Keratinocyte (primary cell): ENCODE data around the gene GSC2. TPM values are rescaled to one million over a fixed set of nuclear protein-coding genes. Genes with fewer than 3 reads are reported as not detected.

ENCODE experiments used
- DNase-seq: peaks from one replicate; pipeline ENCODE4 v3.0.0-alpha.2; 2011; ENCODE audit warnings: low read depth, missing footprints, low spot score
- FAIRE-seq: peaks from 2 replicates; lab custom pipeline; 2011; peaks lifted over from hg19 to GRCh38; lab: Jason Lieb, UNC
- H2AFZ ChIP-seq: 2 replicates; pipeline ENCODE4 v1.6.0; 2012; ENCODE audit warnings: low read length, control low read depth, inconsistent platforms; ENCODE audit not compliant: control insufficient read depth
- H3K27ac ChIP-seq: 2 replicates; pipeline ENCODE4 v1.5.1; 2011; ENCODE audit warnings: low read length; ENCODE audit not compliant: control insufficient read depth, insufficient read depth
- H3K27me3 ChIP-seq: 3 replicates; pipeline ENCODE4 v1.6.0; 2011; ENCODE audit warnings: low read length; ENCODE audit not compliant: control insufficient read depth, insufficient read depth; ENCODE audit errors: extremely low read depth
- H3K36me3 ChIP-seq, 2 experiments: 2 replicates in 1 of 2; 3 replicates in 1 of 2; pipeline ENCODE4 v1.5.1; 2011; ENCODE audit warnings: low read length in 2 of 2, mild to moderate bottlenecking in 1 of 2; ENCODE audit not compliant: control insufficient read depth in 2 of 2, insufficient read depth in 2 of 2; ENCODE audit errors: extremely low read depth in 1 of 2
- H3K4me1 ChIP-seq: 3 replicates; pipeline ENCODE4 v1.5.1; 2011; ENCODE audit warnings: low read length; ENCODE audit not compliant: control insufficient read depth, insufficient read depth; ENCODE audit errors: extremely low read depth
- H3K4me2 ChIP-seq: 3 replicates; pipeline ENCODE4 v1.6.0; 2011; ENCODE audit warnings: low read depth, low read length; ENCODE audit not compliant: control insufficient read depth, insufficient read depth; ENCODE audit errors: extremely low read depth
- H3K4me3 ChIP-seq, 3 experiments: fragments of 200-600 bp in 1 of 3; sonication (generic) in 1 of 3; 2 replicates in 2 of 3; 3 replicates in 1 of 3; pipeline ENCODE4 v1.5.1; 2011 to 2016; ENCODE audit warnings: low read length in 3 of 3, mild to moderate bottlenecking in 3 of 3, control low read depth in 2 of 3, inconsistent platforms in 1 of 3, low read depth in 1 of 3, mixed read lengths in 1 of 3, mixed run types in 1 of 3, moderate library complexity in 1 of 3; ENCODE audit not compliant: control insufficient read depth in 2 of 3, insufficient read depth in 2 of 3; ENCODE audit errors: extremely low read depth in 1 of 3
- H3K79me2 ChIP-seq: 2 replicates; pipeline ENCODE4 v1.6.0; 2012; ENCODE audit warnings: low read length; ENCODE audit not compliant: control insufficient read depth, insufficient read depth
- H3K9ac ChIP-seq: 3 replicates; pipeline ENCODE4 v1.6.0; 2011; ENCODE audit warnings: low read length; ENCODE audit not compliant: control insufficient read depth, insufficient read depth; ENCODE audit errors: extremely low read depth
- H3K9me1 ChIP-seq: 3 replicates; pipeline ENCODE4 v1.6.0; 2011; ENCODE audit warnings: low read length; ENCODE audit not compliant: control insufficient read depth, insufficient read depth; ENCODE audit errors: extremely low read depth
- H3K9me3 ChIP-seq: 2 replicates; pipeline ENCODE4 v1.5.1; 2012; ENCODE audit warnings: low read depth, low read length; ENCODE audit not compliant: control insufficient read depth
- H4K20me1 ChIP-seq: 3 replicates; pipeline ENCODE4 v1.6.0; 2011; ENCODE audit warnings: low read length; ENCODE audit not compliant: control insufficient read depth, insufficient read depth; ENCODE audit errors: extremely low read depth
- CTCF ChIP-seq, 3 experiments: IDR thresholded peaks in 1 of 3; conservative IDR thresholded peaks in 1 of 3; optimal IDR thresholded peaks in 1 of 3; 2 replicates in 2 of 3; 3 replicates in 1 of 3; pipeline versions ENCODE3 to v1.5.1; 2011; ENCODE audit warnings: low read length in 3 of 3, mild to moderate bottlenecking in 3 of 3, moderate library complexity in 2 of 3, control low read depth in 1 of 3, inconsistent platforms in 1 of 3; ENCODE audit not compliant: insufficient read depth in 2 of 3; ENCODE audit errors: extremely low read depth in 1 of 3
- EZH2 ChIP-seq: IDR thresholded peaks from one replicate; pipeline ENCODE4 v1.6.1; 2012; ENCODE audit warnings: inconsistent platforms, mild to moderate bottlenecking, low read length, moderate library complexity
- dilution Hi-C: fragments of 300-500 bp; cut with MboI; formaldehyde crosslinking; loops from one replicate; pipeline ENCODE4 v1.7.0; 2020; ENCODE audit warnings: low sequenced_read_pairs; ENCODE audit not compliant: extremely low pct_ligation_motif_present
- polyA plus RNA-seq, 5 experiments: library from polyadenylated mRNA; depleted of rRNA in 3 of 5; stranded (reverse) in 3 of 5; stranded (forward) in 1 of 5; unstranded in 1 of 5; fragments of >200 nt; gene quantifications; 1 replicate in 1 of 5; 2 replicates in 3 of 5; 3 replicates in 1 of 5; pipeline versions ENCODE4 v1.2.1 to v1.2.3, GENCODE V29; 2011 to 2012; ENCODE audit warnings: missing spikeins in 2 of 5, low read depth in 1 of 5, low replicate concordance in 1 of 5

GSC2 gene
- polyA plus RNA-seq, 1 donor (not counting 4 experiments of a cell fraction or from before 2014, with no cell fraction given), result not detected

- Histone ChIP-seq H3K9ac (no peak overlapping the region), H3K36me3 (peaks cover 0 to 6% of the 10 kb centered on the region in 2 experiments), H3K27me3 (peaks cover 37% of the 10 kb centered on the region), H3K27ac (no peak overlapping the region), H2AFZ (no peak overlapping the region), H3K4me1 (peaks cover 6% of the 10 kb centered on the region), H3K9me3 (no peaks in the 10 kb centered on the region), H3K79me2 (peaks cover 20% of the 10 kb centered on the region), H3K4me2 (no peak overlapping the region), H4K20me1 (no peaks in the 10 kb centered on the region), H3K9me1 (no peaks in the 10 kb centered on the region), H3K4me3 (no peak overlapping the region)
- no peak for FAIRE-seq
- TF ChIP-seq EZH2 (no peak), CTCF (optimal IDR thresholded peaks at IDR 0.05 in 1 of 3, IDR thresholded peaks at IDR 0.05 in 1 of 3, conservative IDR thresholded peaks at IDR 0.05 in 1 of 3; ENCODE audit: extremely low read depth in 1 of 3, insufficient read depth in 2 of 3, low read length in 3 of 3) (no peak)
- dilution Hi-C loops, result no loop called here
- DNase-seq, result no peak
These were observed 3.7 kb downstream of the GSC2 start for GRCh38 chr22:19146215-19146968.

DNA sequence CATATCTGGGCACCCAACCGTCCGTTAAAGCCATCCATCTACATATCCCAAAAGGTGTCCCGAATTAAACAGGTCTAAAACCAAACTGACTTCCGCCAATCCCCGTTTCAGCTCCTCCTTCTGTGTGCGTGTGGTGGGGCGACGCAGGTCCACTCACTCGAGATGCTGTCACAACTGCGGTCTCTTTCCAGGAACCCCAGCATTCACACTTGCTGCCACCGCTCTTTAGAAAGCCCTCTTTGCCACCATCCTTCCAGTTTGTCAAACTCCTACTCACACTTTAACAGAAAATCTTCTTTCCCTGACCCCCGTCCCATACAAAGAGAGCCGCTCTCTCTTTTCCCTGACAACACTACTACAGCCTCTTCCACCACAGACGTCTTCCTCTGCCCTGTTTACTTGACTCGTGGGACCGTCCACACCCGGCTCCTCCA, 6.1 kb downstream of the GSC2 start:
- Histone ChIP-seq H3K4me1 (peaks cover 6% of the 10 kb centered on the region), H3K4me3 (peak overlapping the region; percentile 76 to 88 (median 86)), H3K27me3 (peaks cover 15% of the 10 kb centered on the region), H3K4me2 (peak overlapping the region; percentile 72), H3K9me3 (no peaks in the 10 kb centered on the region), H4K20me1 (no peaks in the 10 kb centered on the region), H3K9ac (peak overlapping the region; percentile 81), H3K9me1 (no peaks in the 10 kb centered on the region), H3K27ac (peak overlapping the region; percentile 45), H3K79me2 (peaks cover 20% of the 10 kb centered on the region), H3K36me3 (peaks cover 14 to 17% of the 10 kb centered on the region in 2 experiments), H2AFZ (peak overlapping the region; percentile 85)
- no peak for FAIRE-seq
- DNase-seq, result no peak
- no peak for TF ChIP-seq EZH2
- no peak for TF ChIP-seq CTCF (optimal IDR thresholded peaks at IDR 0.05 in 1 of 3, IDR thresholded peaks at IDR 0.05 in 1 of 3, conservative IDR thresholded peaks at IDR 0.05 in 1 of 3; ENCODE audit: extremely low read depth in 1 of 3, insufficient read depth in 2 of 3, low read length in 3 of 3)
- dilution Hi-C loops, result no loop called here
